ENCODE measurements around the gene FGF8.

DNA sequence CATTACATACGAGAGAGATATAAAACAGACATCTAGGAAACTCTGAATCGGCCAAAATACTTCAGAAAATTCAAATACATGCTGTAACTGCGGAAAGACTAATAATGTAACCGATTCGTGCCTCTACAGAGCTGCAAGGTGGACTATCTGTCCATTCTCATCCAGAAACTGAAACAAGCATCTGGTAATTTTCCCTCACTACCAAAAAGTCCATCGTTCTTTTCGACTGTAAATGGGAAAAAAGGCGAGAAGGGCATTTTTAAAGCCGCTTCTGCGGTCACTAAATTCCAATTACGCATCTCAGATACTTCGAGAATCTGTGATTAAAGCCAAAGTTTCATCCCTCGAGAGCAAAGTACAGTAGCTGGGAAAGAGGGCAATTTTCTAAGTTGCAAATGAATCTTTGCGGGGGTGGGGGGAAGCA is 41.0 kb upstream of the FGF8 start:
- TF ChIP-seq, protein P1, sequence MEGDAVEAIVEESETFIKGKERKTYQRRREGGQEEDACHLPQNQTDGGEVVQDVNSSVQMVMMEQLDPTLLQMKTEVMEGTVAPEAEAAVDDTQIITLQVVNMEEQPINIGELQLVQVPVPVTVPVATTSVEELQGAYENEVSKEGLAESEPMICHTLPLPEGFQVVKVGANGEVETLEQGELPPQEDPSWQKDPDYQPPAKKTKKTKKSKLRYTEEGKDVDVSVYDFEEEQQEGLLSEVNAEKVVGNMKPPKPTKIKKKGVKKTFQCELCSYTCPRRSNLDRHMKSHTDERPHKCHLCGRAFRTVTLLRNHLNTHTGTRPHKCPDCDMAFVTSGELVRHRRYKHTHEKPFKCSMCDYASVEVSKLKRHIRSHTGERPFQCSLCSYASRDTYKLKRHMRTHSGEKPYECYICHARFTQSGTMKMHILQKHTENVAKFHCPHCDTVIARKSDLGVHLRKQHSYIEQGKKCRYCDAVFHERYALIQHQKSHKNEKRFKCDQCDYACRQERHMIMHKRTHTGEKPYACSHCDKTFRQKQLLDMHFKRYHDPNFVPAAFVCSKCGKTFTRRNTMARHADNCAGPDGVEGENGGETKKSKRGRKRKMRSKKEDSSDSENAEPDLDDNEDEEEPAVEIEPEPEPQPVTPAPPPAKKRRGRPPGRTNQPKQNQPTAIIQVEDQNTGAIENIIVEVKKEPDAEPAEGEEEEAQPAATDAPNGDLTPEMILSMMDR (IDR thresholded peaks at IDR 0.05; ENCODE audit: low read length) = no peak
- no peak for TF ChIP-seq EZH2 (IDR thresholded peaks at IDR 0.05; ENCODE audit: borderline replicate concordance, low read length)
